SK-N-DZ (cell line): ENCODE data around the gene CYREN.
"Not testable (repeated sequence)": the region's sequence is repeated elsewhere in the genome, so short reads cannot be mapped to it uniquely, and the experiment has no call there.

Source experiments
- DNase-seq: peaks from one replicate; pipeline ENCODE4 v3.0.0-alpha.2; 2015; ENCODE audit warnings: low spot score

Gene CYREN

GRCh38 chr7:135179321-135179925 is 8.9 kb upstream of the CYREN start:
- DNase-seq = no peak

GRCh38 chr7:135178364-135178763 is 7.9 kb upstream of the CYREN start:
- no peak for DNase-seq

DNA sequence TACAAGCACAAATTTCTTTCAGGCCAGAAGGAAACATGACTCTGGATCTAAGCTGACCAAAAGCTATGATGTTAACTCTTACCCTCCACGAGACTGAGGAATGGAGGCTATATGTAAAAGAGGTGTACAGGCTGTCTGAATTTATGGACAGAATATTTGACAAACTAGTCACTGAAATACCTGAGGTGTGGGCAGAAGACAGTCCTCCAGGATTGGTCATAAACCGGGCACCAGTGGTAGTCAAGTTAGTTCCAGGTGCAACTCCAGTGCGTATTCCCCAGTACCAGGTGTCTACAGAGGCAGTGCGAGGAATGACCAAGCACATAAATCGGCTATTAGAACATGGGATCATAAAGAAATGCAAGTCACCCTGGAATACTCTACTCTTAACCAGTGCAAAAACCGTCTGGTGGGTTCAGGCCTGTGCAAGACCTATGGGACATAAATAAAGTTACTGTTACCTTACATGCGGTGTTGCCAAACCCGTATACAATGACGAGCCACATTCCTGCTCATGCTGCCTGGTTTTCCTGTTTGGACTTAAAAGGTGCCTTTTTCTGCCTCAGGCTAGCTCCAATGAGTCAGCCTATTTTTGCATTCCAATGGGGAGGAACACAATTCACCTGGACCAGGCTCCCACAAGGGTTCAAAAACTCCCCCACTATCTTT is 6.7 kb upstream of the CYREN start:
- no peak for DNase-seq

GRCh38 chr7:135175931-135176330 is 5.4 kb upstream of the CYREN start:
- DNase-seq = no peak

- no peak for DNase-seq
These were observed 4.4 kb upstream of the CYREN start for GRCh38 chr7:135174941-135175340.

- not testable (repeated sequence) for DNase-seq
These were observed 3.4 kb upstream of the CYREN start for GRCh38 chr7:135173916-135174315.

DNA sequence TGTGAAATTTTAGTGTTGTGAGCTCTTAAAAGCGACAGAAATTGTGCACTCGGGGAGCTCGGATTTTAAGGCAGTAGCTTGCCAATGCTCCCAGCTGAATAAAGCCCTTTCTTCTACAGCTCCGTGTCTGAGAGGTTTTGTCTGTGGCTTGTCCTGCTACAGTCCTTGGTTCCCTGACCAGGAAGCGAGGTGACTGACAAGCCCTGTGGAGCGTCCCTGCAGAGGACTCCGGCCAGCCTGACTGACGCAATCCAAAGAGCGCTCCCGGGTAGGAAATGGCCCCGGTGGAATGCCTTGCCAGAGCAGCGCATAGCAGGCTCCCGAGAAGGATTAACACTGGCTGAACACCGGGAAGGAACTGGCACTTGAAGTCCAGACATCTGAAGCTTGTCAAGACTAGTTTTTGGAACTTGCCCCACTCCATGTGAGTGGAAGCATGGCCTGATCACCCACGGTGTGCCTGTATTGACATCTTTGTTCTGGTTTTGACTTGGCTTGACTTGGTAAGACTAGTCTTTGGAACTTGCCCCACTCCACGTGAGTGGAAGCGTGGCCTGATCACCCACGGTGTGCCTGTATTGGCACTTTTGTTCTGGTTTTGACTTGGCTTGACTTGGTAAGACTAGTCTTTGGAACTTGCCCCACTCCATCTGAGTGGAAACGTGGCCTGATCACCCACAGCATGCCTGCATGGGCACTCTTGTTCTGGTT is 1.2 kb upstream of the CYREN start:
- DNase-seq = not testable (repeated sequence)

DNA sequence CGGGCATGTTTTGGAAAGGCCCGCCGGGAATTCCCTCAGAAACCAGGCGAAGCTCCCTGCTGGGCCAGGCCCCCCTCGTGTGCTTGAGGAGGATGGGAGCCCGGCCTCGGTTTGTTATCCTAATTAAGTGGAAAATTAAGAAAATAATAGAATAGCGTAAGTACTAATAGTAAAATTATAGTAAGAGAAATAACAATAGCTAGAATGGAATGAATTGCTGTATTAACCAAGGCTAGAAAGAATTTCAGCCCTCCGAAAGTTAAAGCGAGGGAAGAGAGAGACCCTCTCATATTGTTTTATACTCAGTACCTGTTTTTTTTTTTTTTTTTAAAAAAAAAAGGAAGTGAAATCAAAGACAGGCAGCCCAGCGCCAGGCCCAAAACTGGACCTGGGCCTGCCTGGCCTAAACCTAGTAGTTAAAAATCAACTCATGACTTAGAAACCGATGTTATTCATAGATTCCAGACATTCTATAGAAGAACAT is 533 bp upstream of the CYREN start:
- not testable (repeated sequence) for DNase-seq

- no peak for DNase-seq
These were observed 588 bp downstream of the CYREN start for GRCh38 chr7:135169964-135170273.

- DNase-seq = no peak
These were observed 1.2 kb downstream of the CYREN start for GRCh38 chr7:135169141-135169963.

DNA sequence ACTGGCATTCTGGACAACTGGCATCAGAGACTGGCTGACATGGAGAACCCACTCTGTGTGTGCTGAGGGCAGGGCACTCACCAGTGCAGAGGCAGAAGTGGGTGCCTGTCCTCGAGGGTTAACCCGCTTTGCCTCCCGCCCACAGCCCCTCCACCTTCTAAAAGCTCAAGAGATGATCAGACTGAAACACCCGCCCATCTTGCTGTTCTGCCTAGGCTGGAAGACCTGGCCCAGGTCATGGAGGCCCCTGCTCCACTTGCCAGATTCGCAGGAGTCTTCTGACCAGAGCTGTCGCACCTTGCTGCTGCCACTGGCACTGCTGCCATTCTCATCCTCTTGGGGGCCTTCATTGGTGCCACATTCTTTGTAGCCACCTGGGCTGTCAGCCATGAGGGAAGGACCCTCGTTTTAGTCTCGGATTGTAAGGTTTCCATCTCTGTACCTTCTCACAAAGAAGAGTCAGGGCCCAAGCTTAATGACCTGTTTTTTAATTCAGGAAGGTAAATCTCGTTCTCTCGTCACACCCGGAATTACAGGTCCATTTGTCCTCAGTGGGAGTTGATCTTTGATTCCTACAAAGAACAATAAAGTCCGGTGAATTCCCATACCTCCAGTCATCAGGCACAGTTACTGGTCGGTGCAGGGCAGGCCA is 1.9 kb downstream of the CYREN start:
- DNase-seq = no peak

DNA sequence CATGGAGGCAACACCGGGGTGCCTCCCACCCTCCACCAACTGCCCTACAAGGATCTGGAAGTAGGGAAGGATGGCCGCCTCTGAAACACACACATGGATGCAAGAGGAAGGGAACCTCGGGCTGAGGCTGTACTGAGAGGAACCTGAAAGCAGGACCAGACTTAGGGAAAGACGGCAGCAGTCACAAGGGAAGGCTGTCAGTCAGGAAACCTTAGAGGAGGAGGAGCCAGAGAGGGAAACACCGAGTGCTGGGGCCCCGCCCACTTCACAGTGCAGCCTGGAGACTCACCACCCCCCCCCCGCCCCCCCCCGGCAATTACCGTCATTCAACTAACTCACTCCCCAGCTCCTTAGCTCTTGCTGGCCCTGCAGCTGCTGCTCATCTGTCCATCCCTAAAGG is 2.5 kb downstream of the CYREN start:
- DNase-seq = no peak

DNA sequence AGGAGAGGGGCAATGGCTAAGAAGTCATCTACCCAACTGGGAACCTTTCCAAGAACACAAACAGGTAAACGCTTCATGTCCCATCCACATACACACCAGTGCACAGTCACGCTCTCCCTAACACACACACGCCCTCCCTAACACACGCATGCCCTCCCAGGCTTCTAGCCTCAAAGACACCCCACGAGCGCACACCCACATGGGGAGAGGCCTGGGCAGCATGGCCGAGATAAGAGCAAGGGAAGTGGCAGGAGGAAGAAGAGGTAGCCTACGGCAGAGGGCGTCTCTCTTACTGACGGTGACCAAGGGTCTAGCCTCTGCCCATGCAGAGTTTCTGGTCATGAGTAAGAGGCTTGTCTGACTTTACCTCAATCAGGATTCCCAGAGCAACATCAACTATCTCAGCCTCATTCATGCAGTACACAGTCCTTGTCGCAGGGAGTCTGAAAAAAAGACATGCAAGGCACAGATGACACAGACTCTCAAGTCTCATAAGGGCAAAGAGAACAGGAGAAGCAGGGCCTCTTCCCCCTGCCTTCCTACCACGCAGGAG is 3.1 kb downstream of the CYREN start:
- no peak for DNase-seq

DNA sequence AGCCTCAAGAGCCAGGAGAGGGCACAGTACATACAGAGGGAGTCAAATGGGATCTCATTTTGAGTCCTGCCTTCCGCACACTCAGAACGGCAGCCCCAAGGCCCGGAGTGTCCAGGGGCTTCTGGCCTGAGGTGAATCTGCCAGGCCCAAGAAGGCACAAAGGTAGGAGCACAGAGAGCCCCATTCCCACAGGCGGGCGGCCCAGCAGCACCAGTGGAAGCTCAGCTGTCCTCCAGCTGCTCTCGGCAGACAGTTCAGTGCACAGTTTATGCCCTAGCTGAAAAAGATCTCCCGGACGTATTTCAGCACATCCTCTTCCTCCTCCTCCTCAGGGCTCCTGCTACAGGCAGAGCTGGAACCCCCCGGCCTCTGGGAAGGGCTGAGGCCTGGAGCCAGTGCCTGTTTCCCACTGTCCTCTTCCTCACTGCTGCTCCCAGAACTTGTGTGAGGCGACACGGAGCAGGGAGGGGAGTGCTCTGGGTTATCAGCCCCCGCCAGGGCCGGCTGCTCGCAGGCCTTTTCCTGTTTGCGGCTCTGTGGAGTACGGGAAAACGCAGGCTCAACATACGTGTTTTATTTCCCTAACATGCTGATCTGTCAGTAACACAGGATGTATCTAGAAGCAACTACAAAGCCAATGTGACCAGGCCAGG is 4.0 kb downstream of the CYREN start:
- no peak for DNase-seq

GRCh38 chr7:135165862-135166261 is 4.6 kb downstream of the CYREN start:
- no peak for DNase-seq

DNA sequence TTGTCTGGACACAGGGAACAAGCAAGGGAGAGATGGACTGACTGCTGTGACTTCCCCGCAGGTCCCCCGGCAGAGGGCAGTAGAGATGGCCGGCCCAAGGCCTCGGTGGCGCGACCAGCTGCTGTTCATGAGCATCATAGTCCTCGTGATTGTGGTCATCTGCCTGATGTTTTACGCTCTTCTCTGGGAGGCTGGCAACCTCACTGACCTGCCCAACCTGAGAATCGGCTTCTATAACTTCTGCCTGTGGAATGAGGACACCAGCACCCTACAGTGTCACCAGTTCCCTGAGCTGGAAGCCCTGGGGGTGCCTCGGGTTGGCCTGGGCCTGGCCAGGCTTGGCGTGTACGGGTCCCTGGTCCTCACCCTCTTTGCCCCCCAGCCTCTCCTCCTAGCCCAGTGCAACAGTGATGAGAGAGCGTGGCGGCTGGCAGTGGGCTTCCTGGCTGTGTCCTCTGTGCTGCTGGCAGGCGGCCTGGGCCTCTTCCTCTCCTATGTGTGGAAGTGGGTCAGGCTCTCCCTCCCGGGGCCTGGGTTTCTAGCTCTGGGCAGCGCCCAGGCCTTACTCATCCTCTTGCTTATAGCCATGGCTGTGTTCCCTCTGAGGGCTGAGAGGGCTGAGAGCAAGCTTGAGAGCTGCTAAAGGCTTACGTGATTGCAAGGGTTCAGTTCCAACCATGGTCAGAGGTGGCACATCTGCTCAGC is 6.0 kb downstream of the CYREN start:
- no peak for DNase-seq

- DNase-seq = no peak
These were observed 8.0 kb downstream of the CYREN start for GRCh38 chr7:135162382-135163001.

GRCh38 chr7:135161669-135162068 is 8.8 kb downstream of the CYREN start:
- DNase-seq = no peak

- no peak for DNase-seq
These were observed 9.5 kb downstream of the CYREN start for GRCh38 chr7:135160858-135161653.
